Measurements from ENCODE around the gene TBC1D9. TPM values are rescaled to one million over a fixed set of nuclear protein-coding genes. Genes with fewer than 3 reads are reported as not detected.
A peak's percentile ranks its signal among the peaks of the same experiment; 100 is the strongest.

Gene TBC1D9
- total RNA-seq, 1 donor from 2014 or later = 20.3 TPM

- no peak for DNase-seq (ENCODE audit: low read depth)
- peak overlapping the region; percentile 46 for H3K4me3 ChIP-seq (ENCODE audit: low read depth, low read length)
- TF ChIP-seq, protein P1, sequence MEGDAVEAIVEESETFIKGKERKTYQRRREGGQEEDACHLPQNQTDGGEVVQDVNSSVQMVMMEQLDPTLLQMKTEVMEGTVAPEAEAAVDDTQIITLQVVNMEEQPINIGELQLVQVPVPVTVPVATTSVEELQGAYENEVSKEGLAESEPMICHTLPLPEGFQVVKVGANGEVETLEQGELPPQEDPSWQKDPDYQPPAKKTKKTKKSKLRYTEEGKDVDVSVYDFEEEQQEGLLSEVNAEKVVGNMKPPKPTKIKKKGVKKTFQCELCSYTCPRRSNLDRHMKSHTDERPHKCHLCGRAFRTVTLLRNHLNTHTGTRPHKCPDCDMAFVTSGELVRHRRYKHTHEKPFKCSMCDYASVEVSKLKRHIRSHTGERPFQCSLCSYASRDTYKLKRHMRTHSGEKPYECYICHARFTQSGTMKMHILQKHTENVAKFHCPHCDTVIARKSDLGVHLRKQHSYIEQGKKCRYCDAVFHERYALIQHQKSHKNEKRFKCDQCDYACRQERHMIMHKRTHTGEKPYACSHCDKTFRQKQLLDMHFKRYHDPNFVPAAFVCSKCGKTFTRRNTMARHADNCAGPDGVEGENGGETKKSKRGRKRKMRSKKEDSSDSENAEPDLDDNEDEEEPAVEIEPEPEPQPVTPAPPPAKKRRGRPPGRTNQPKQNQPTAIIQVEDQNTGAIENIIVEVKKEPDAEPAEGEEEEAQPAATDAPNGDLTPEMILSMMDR (conservative IDR thresholded peaks at IDR 0.05; ENCODE audit: low read depth, low read length) = no peak
Observed at GRCh38 chr4:140641105-140641555, 115.1 kb downstream of the TBC1D9 start.

DNA sequence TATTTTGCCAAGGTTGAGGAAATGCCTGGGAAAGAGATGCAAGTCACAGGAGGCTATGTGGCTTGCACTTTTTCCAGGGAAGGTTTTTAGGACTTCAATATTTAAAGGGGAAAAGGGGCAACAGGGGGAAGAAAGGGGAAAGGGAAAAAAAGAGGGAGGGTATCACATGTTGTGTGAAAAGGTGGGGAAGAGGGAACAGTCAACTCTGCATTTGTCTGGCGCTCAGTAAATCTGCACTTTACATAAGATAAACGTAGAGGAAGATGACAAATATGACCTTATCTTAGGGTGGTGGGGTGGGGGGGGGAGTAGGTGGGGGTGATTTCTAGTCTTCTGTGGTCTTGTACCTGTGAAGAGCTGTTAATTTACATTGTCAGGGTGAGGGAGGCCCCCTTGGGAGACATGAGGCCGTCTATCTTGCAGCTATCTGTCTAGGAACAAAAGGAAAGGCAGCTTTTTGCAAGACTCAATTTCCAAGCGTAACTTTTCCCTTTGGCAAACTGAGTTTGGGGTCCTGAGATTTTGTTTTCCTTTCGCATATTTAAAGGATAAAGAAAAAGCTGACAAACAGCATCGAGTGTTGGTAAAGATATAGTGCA is 115.9 kb downstream of the TBC1D9 start:
- TF ChIP-seq, protein P1 (conservative IDR thresholded peaks at IDR 0.05; ENCODE audit: low read depth, low read length) = no peak
- no peak for DNase-seq (ENCODE audit: low read depth)
- no peak overlapping the region for H3K4me3 ChIP-seq (ENCODE audit: low read depth, low read length)

DNA sequence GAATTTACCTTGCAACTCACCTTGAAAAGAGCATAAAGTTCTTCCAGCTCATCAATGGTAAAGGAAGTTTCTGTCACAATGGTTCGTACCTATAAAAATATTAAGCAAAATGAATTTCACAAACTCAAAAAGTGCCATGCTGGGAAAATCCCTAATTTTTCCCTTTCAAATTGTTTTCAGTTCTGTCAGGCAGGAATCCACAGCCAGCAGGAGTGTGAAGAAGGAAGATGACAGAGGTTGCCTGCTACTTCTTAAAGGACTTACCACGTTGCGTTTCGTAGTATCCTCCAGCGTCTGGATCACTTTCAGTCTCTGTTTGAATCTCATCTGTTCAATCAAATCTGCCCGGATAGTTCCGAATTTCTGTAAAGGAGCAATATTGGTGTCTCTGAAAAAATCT is 117.1 kb downstream of the TBC1D9 start:
- H3K4me3 ChIP-seq (ENCODE audit: low read depth, low read length) = no peak overlapping the region
- TF ChIP-seq, protein P1 (conservative IDR thresholded peaks at IDR 0.05; ENCODE audit: low read depth, low read length) = no peak
- DNase-seq (ENCODE audit: low read depth) = no peak

GRCh38 chr4:140637836-140638235 is 118.3 kb downstream of the TBC1D9 start:
- TF ChIP-seq, protein P1 (conservative IDR thresholded peaks at IDR 0.05; ENCODE audit: low read depth, low read length) = peak; percentile 66
- H3K4me3 ChIP-seq (ENCODE audit: low read depth, low read length) = no peak overlapping the region
- DNase-seq (ENCODE audit: low read depth) = no peak

- TF ChIP-seq, protein P1 (conservative IDR thresholded peaks at IDR 0.05; ENCODE audit: low read depth, low read length) = no peak
- no peak overlapping the region for H3K4me3 ChIP-seq (ENCODE audit: low read depth, low read length)
- DNase-seq (ENCODE audit: low read depth) = no peak
Observed at GRCh38 chr4:140635606-140636005, 120.6 kb downstream of the TBC1D9 start.

- DNase-seq (ENCODE audit: low read depth) = no peak
- H3K4me3 ChIP-seq (ENCODE audit: low read depth, low read length) = no peak overlapping the region
- TF ChIP-seq, protein P1 (conservative IDR thresholded peaks at IDR 0.05; ENCODE audit: low read depth, low read length) = no peak
Observed at GRCh38 chr4:140633951-140634350, 122.2 kb downstream of the TBC1D9 start.

DNA sequence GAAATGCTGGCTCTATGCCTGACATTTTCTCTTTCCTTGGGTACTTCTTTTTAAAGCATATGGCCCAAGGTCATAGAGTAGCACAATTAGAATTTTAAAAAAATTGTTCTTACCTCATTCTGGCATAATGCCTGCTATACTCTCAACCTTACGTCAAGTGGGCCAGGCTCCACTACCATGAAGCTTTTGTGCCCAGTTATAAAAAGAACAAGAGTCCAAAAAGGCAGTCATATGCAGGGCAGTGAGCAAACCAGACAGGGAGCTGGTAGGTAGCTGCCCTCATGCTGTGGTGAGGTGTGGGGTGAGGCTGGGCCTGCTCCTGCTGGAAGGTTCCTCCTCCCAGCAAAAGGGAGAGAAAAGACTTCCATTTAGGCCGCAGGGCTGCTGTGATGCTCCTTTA is 123.1 kb downstream of the TBC1D9 start:
- H3K4me3 ChIP-seq (ENCODE audit: low read depth, low read length) = no peak overlapping the region
- TF ChIP-seq, protein P1 (conservative IDR thresholded peaks at IDR 0.05; ENCODE audit: low read depth, low read length) = no peak
- DNase-seq (ENCODE audit: low read depth) = no peak

Data from epithelial cell of proximal tubule (primary cell).